CD4-positive, CD25-positive, alpha-beta regulatory T cell (primary cell): ENCODE results near the gene SEC24C. TPM values are rescaled to one million over a fixed set of nuclear protein-coding genes. Genes with fewer than 3 reads are reported as not detected.
A peak's percentile ranks its signal among the peaks of the same experiment; 100 is the strongest.
"Not testable (repeated sequence)": the region's sequence is repeated elsewhere in the genome, so short reads cannot be mapped to it uniquely, and the experiment has no call there.

Source experiments
- ATAC-seq, 2 donors: fragments of 150-1000 bp; cut with Tn5 transposase; one replicate each; pipeline ENCODE4 v1.10.0; 2021; ENCODE audit warnings: low read depth in 2 of 2, moderate number of reproducible peaks in 2 of 2, moderate library complexity in 1 of 2
- DNase-seq, 3 donors: peaks; one replicate each; pipeline versions ENCODE4 v3.0.0 to v3.0.0-alpha.2; 2012 to 2022; ENCODE audit warnings: mixed read lengths in 1 of 3
- H3K27ac ChIP-seq: one replicate; pipeline ENCODE4 v1.7.0; 2013; ENCODE audit warnings: mild to moderate bottlenecking, low read length; ENCODE audit not compliant: insufficient read depth, poor library complexity, severe bottlenecking
- H3K27me3 ChIP-seq: one replicate; pipeline ENCODE4 v1.7.0; 2013; ENCODE audit warnings: low read length; ENCODE audit not compliant: control insufficient read depth, insufficient read depth
- H3K36me3 ChIP-seq: one replicate; pipeline ENCODE4 v1.7.0; 2013; ENCODE audit warnings: mild to moderate bottlenecking, low read length, moderate library complexity; ENCODE audit not compliant: control insufficient read depth, insufficient read depth
- H3K4me1 ChIP-seq: 2 replicates; pipeline ENCODE4 v1.7.0; 2013; ENCODE audit warnings: mild to moderate bottlenecking, low read length; ENCODE audit not compliant: insufficient read depth, control insufficient read depth, poor library complexity, severe bottlenecking
- H3K4me3 ChIP-seq: one replicate; pipeline ENCODE4 v1.7.0; 2013; ENCODE audit warnings: low read depth, mild to moderate bottlenecking, low read length, moderate library complexity
- H3K9me3 ChIP-seq, 2 experiments: 1 replicate in 1 of 2; 2 replicates in 1 of 2; pipeline ENCODE4 v1.7.0; 2013; ENCODE audit warnings: low read length in 2 of 2, mild to moderate bottlenecking in 1 of 2, moderate library complexity in 1 of 2; ENCODE audit not compliant: control insufficient read depth in 2 of 2
- H3K27ac Mint-ChIP-seq, 3 donors: one replicate each; pipeline ENCODE4 v1.8.0; 2020 to 2022; ENCODE audit warnings: mild to moderate bottlenecking in 3 of 3, mixed read lengths in 3 of 3, moderate library complexity in 2 of 3
- H3K27me3 Mint-ChIP-seq: one replicate; pipeline ENCODE4 v1.8.0; 2022; ENCODE audit warnings: mild to moderate bottlenecking, mixed read lengths
- H3K36me3 Mint-ChIP-seq: one replicate; pipeline ENCODE4 v1.8.0; 2020; ENCODE audit warnings: mixed read lengths
- H3K4me1 Mint-ChIP-seq, 4 donors: one replicate each; pipeline ENCODE4 v1.8.0; 2020 to 2022; ENCODE audit warnings: mixed read lengths in 4 of 4, mild to moderate bottlenecking in 1 of 4
- H3K4me3 Mint-ChIP-seq, 4 donors: one replicate each; pipeline ENCODE4 v1.8.0; 2020 to 2022; ENCODE audit warnings: mild to moderate bottlenecking in 4 of 4, mixed read lengths in 4 of 4, moderate library complexity in 3 of 4
- H3K9me3 Mint-ChIP-seq, 7 donors: one replicate each; pipeline ENCODE4 v1.8.0; 2020 to 2022; ENCODE audit warnings: mixed read lengths in 7 of 7, mild to moderate bottlenecking in 3 of 7, moderate library complexity in 2 of 7
- polyA plus RNA-seq, 4 donors: library from polyadenylated mRNA; unstranded; fragments of 300-500 nt; fragmentation: Illumina TruSeq; gene quantifications; one replicate each; pipeline ENCODE4 v1.2.3, GENCODE V29; 2021
- total RNA-seq: library from RNA; stranded (reverse); gene quantifications from one replicate; pipeline ENCODE4 v1.2.3, GENCODE V29; 2022

The SEC24C gene, protein sequence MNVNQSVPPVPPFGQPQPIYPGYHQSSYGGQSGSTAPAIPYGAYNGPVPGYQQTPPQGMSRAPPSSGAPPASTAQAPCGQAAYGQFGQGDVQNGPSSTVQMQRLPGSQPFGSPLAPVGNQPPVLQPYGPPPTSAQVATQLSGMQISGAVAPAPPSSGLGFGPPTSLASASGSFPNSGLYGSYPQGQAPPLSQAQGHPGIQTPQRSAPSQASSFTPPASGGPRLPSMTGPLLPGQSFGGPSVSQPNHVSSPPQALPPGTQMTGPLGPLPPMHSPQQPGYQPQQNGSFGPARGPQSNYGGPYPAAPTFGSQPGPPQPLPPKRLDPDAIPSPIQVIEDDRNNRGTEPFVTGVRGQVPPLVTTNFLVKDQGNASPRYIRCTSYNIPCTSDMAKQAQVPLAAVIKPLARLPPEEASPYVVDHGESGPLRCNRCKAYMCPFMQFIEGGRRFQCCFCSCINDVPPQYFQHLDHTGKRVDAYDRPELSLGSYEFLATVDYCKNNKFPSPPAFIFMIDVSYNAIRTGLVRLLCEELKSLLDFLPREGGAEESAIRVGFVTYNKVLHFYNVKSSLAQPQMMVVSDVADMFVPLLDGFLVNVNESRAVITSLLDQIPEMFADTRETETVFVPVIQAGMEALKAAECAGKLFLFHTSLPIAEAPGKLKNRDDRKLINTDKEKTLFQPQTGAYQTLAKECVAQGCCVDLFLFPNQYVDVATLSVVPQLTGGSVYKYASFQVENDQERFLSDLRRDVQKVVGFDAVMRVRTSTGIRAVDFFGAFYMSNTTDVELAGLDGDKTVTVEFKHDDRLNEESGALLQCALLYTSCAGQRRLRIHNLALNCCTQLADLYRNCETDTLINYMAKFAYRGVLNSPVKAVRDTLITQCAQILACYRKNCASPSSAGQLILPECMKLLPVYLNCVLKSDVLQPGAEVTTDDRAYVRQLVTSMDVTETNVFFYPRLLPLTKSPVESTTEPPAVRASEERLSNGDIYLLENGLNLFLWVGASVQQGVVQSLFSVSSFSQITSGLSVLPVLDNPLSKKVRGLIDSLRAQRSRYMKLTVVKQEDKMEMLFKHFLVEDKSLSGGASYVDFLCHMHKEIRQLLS
- total RNA-seq (78.2 TPM), polyA plus RNA-seq (10 to 100 TPM; 30.2 to 39.3 (median 36.9) TPM)

DNA sequence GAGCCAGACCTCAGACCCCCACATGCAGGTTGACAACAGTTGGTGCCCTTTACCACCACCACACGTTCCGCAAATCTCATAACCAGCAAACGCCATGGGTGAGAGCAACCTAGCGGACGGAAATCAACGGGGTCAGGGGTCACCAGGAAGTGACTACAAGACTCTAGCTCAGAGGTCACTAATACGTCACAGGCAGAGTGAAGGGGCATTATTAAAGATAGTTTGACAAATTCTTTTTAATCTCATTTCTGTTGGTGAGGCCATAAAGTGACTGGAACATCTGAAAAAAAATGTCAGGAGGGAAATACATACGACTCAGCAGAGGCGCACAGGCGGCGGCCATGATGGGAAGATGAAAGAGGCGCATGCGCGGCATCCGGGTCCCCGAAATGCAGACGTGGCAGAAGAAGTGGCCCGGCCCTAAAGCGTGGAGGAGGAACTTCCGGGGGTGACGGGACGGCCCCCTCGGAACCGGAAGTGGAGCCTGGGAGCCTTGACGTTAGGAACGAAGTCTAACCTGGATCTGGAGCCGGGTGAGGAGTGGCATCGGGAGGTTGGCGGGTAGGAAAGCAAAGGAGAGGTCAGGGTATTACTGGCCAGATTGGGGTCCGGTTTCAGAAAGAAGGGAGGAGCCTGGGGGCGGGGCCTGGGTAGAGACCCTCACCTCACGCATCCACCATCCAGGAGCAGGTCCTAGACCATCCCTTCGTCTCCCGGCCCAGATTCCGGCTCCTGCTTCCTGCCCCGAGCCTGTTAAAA lies at the start of gene SEC24C:
SEC24C (plus strand) TSS at position 468 of the 759 bp plus-strand sequence. CDS start 2,461 bp downstream, outside the sequence.
- H3K4me1 ChIP-seq = peaks cover 35% of the 10 kb centered on the region
- H3K36me3 ChIP-seq = peaks cover 8% of the 10 kb centered on the region
- H3K27ac ChIP-seq = peak within 1 kb of the TSS; percentile 98
- peak; percentile 90 to 91 for ATAC-seq
- peaks cover 0 to 2% (median 0%) of the 10 kb centered on the region in 7 donors for H3K9me3 Mint-ChIP-seq
- no peaks in the 10 kb centered on the region for H3K27me3 ChIP-seq
- no peaks in the 10 kb centered on the region for H3K27me3 Mint-ChIP-seq
- H3K9me3 ChIP-seq = no peaks in the 10 kb centered on the region
- peak; percentile 92 to 98 (median 95) for DNase-seq
- H3K4me3 ChIP-seq = peak within 1 kb of the TSS; percentile 96
- H3K36me3 Mint-ChIP-seq = peaks cover 3% of the 10 kb centered on the region
- H3K4me3 Mint-ChIP-seq = peak within 1 kb of the TSS; percentile 96 to 100 (median 100)
- H3K4me1 Mint-ChIP-seq = peaks cover 10 to 41% (median 30%) of the 10 kb centered on the region in 4 donors
- H3K27ac Mint-ChIP-seq = peak within 1 kb of the TSS; percentile 99 to 100 (median 100)

DNA sequence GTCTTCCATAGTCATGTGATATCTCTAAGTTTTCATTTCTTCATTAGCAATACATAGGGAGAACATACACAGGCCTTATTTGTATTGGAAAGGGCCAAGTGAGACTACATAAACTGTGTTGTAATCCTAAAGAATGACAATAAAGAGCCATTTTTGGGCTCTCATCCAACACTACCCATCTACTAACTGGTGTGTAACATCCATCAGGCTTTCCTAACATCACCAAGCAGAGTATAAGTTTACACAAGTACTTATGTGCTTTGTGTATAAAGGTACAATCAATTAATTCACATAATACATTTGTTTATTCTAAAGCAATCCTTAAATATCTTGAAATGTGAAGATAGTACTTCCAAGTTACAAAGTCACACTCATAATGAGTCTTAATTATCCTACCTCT lies 48.9 kb upstream of the SEC24C start:
- not testable (repeated sequence) for H3K9me3 ChIP-seq, H3K4me3 Mint-ChIP-seq, H3K27ac Mint-ChIP-seq, H3K27ac ChIP-seq, H3K9me3 Mint-ChIP-seq, H3K4me1 Mint-ChIP-seq, H3K36me3 ChIP-seq, ATAC-seq, H3K4me1 ChIP-seq, H3K36me3 Mint-ChIP-seq, H3K4me3 ChIP-seq, H3K27me3 Mint-ChIP-seq, H3K27me3 ChIP-seq, DNase-seq

DNA sequence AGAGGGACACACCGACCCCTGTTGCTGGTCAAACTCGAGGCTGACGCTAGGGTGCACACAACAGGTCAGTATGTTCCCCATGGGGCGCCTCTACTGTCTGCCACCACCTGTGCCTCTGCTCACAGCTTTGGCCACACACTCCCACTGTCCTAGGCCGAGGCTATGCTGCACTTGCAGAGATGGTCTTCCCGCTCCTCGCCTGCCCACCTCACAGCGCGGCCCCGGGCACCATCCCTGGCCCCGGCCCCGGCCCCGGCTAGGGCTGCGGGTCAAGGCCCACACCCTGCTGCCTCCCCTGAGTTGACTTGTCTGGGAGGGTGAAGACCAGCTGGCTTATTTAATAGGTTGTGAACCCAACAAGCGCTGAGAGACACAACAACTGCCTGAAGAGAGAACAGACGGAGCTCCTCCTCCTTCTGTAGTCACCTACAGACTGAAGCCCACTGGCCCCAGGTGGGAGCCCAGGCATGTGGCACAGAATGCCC lies 46.5 kb upstream of the SEC24C start, which contains the start of gene AGAP5:
AGAP5 (minus strand) TSS at position 435 of the 485 bp plus-strand sequence; CDS start at position 81, 354 bp downstream.
- H3K9me3 ChIP-seq, H3K4me3 ChIP-seq, H3K9me3 Mint-ChIP-seq, H3K4me3 Mint-ChIP-seq, DNase-seq, H3K4me1 ChIP-seq, ATAC-seq, H3K27me3 Mint-ChIP-seq, H3K36me3 ChIP-seq, H3K4me1 Mint-ChIP-seq, H3K27me3 ChIP-seq, H3K36me3 Mint-ChIP-seq, H3K27ac ChIP-seq, H3K27ac Mint-ChIP-seq: not testable (repeated sequence)

DNA sequence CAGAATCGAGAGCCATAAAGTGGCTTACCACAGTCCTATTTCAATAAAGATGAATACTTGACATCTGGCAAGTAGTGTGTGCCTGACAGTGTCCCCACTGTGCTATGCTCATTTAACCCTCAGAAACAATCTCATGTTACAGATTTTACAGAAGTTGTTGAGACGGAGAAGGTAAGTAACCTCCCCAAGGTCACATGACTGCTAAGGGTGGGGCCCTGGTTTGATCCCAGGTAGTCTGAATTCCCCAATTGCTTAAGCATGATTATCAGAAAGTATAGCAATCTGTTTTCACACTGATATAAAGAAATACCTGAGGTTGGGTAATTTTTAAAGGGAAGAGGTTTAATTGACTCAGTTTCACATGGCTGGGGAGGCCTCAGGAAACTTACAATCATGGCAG lies 45.4 kb upstream of the SEC24C start:
- ATAC-seq, H3K4me3 ChIP-seq, H3K9me3 Mint-ChIP-seq, DNase-seq, H3K27ac ChIP-seq, H3K36me3 ChIP-seq, H3K4me3 Mint-ChIP-seq, H3K4me1 Mint-ChIP-seq, H3K27ac Mint-ChIP-seq, H3K27me3 Mint-ChIP-seq, H3K9me3 ChIP-seq, H3K4me1 ChIP-seq, H3K27me3 ChIP-seq: not testable (repeated sequence)
- H3K36me3 Mint-ChIP-seq = peaks cover 13% of the 10 kb centered on the region

DNA sequence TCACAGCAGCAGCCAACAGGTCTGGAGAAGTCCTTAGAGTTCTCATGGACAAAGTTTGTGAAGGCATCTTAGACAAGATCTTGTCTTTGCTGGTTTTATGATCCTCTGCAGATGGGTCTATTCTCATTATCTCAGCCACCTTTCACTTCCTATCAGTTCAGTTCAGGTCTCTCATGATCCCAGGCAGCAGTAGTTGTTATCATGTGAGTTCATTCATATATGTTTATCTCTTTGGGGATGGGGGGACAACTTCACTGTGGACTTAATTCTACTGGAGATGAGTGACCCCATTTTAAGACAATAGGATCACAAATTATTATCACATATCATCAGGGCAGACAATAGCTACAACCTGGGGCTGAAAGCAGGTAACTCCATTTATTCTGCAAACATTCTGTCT lies 40.2 kb upstream of the SEC24C start:
- DNase-seq, H3K4me3 Mint-ChIP-seq, H3K9me3 ChIP-seq, H3K36me3 ChIP-seq, ATAC-seq, H3K27me3 Mint-ChIP-seq, H3K27me3 ChIP-seq, H3K9me3 Mint-ChIP-seq, H3K4me1 ChIP-seq, H3K4me3 ChIP-seq, H3K4me1 Mint-ChIP-seq, H3K27ac ChIP-seq, H3K27ac Mint-ChIP-seq: not testable (repeated sequence)
- H3K36me3 Mint-ChIP-seq = peaks cover 20% of the 10 kb centered on the region

DNA sequence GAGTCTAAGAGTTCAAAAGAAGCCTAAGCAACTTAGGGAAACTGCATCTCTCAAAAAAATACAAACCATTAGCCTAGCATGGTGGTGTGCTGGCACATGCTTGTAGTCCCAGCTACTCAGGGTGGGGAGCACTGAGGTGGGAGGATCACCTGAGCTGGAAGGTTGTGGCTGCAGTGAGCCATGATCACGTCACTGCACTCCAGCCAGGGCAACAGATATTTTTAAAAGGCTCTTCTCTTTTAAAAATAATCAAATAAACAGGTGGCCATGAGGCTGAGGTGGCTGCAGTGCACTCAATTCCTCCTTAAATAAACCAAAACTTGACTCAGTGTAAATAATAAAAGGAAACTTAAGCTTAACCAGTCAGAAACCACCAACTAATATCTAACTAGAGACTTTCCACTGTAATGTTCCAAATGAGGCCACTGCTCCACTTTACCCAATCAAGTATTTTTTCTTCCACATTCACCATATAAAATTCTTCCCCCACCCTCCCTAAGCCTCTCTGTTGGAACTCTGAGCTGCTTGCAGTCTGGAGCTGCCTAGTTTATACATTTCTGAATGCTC lies 38.6 kb upstream of the SEC24C start:
- not testable (repeated sequence) for H3K9me3 Mint-ChIP-seq, H3K27ac Mint-ChIP-seq, H3K27ac ChIP-seq, H3K4me1 ChIP-seq, ATAC-seq, H3K9me3 ChIP-seq, H3K4me3 ChIP-seq, H3K4me1 Mint-ChIP-seq, H3K27me3 Mint-ChIP-seq, H3K27me3 ChIP-seq, DNase-seq, H3K4me3 Mint-ChIP-seq, H3K36me3 ChIP-seq
- H3K36me3 Mint-ChIP-seq = peaks cover 20% of the 10 kb centered on the region

DNA sequence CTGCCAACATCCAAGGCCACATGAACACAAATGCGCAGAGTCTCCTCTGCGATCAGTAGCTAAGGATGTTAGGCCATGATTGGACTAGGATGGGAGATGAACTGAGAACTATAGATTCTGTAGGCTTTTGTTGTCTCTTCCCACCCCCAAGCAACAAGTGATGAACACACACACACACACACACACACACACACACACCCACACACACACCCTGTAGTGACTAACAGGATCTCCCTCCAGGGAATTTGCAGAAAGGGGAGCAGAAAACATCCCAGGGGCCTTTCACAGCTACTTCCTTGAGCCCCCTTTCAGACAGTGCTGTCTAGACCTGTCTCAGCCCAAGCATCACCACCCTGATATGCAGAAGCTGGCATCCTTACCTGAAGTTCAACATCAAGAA lies 37.7 kb upstream of the SEC24C start:
- not testable (repeated sequence) for H3K27me3 Mint-ChIP-seq, H3K9me3 ChIP-seq, H3K4me1 ChIP-seq, H3K27ac ChIP-seq, DNase-seq, H3K4me1 Mint-ChIP-seq, H3K27me3 ChIP-seq, H3K36me3 ChIP-seq, H3K4me3 ChIP-seq, H3K4me3 Mint-ChIP-seq, H3K9me3 Mint-ChIP-seq, ATAC-seq
- peak overlapping the region in 1 of 3 donors; percentile 52 for H3K27ac Mint-ChIP-seq
- peaks cover 16% of the 10 kb centered on the region for H3K36me3 Mint-ChIP-seq
